ENCODE results near the gene PAK3.

- no peak for TF ChIP-seq CTCF (IDR thresholded peaks at IDR 0.05; ENCODE audit: low read depth, low read length, poor library complexity, severe bottlenecking)
- TF ChIP-seq EZH2phosphoT487 (IDR thresholded peaks at IDR 0.05; ENCODE audit: borderline replicate concordance, low read length), result no peak
Measured at GRCh38 chrX:111262086-111262485, 166.1 kb downstream of the PAK3 start.

Data from DOHH2 (cell line).